ENCODE data around the gene HGS.

- TF ChIP-seq CTCF (IDR thresholded peaks at IDR 0.05) (no peak), EP300 (IDR thresholded peaks at IDR 0.05) (no peak), POLR2A (IDR thresholded peaks at IDR 0.05) (no peak), POLR2AphosphoS5 (IDR thresholded peaks at IDR 0.05) (no peak)
Observed at GRCh38 chr17:81714412-81715106, 30.7 kb downstream of the HGS start.

Measured in gastroesophageal sphincter (tissue), 3 donors.